RWPE2 (cell line): ENCODE results near the gene ARMCX5.
A peak's percentile ranks its signal among the peaks of the same experiment; 100 is the strongest.

Source experiments
- ATAC-seq: fragments of 200-7000 bp; cut with Tn5 transposase; 3 replicates; pipeline ENCODE4 v1.9.1; 2021; ENCODE audit warnings: low read depth
- DNase-seq: peaks from one replicate; pipeline ENCODE4 v3.0.0-alpha.2; 2020; ENCODE audit warnings: low spot score
- H3K27ac ChIP-seq: fragments of 450-650 bp; 2 replicates; pipeline ENCODE4 v1.5.1; 2017; ENCODE audit warnings: mild to moderate bottlenecking; ENCODE audit not compliant: poor library complexity, severe bottlenecking
- H3K27me3 ChIP-seq: fragments of 250-450 bp; sonication (Bioruptor Pico); 2 replicates; pipeline ENCODE4 v1.5.1; 2021; ENCODE audit warnings: mild to moderate bottlenecking, moderate library complexity; ENCODE audit not compliant: insufficient read depth, poor library complexity, severe bottlenecking
- H3K36me3 ChIP-seq: fragments of 250-450 bp; sonication (Bioruptor Pico); 2 replicates; pipeline ENCODE4 v1.5.1; 2020; ENCODE audit warnings: low read depth, mild to moderate bottlenecking, moderate library complexity
- H3K4me1 ChIP-seq: fragments of 250-450 bp; sonication (Bioruptor Pico); 2 replicates; pipeline ENCODE4 v1.5.1; 2021; ENCODE audit warnings: mild to moderate bottlenecking, moderate library complexity; ENCODE audit not compliant: insufficient read depth, poor library complexity, severe bottlenecking
- H3K4me3 ChIP-seq: fragments of 250-450 bp; sonication (Bioruptor Pico); 2 replicates; pipeline ENCODE4 v1.5.1; 2021; ENCODE audit warnings: mild to moderate bottlenecking, moderate library complexity; ENCODE audit not compliant: severe bottlenecking
- H3K9me3 ChIP-seq: fragments of 250-450 bp; sonication (Bioruptor Pico); 2 replicates; pipeline ENCODE4 v1.5.1; 2021; ENCODE audit warnings: mild to moderate bottlenecking, moderate library complexity; ENCODE audit not compliant: severe bottlenecking
- CTCF ChIP-seq: fragments of 450-650 bp; IDR thresholded peaks from one replicate; pipeline ENCODE4 v1.5.1; 2017; ENCODE audit warnings: mild to moderate bottlenecking, moderate library complexity; ENCODE audit not compliant: poor library complexity, severe bottlenecking

Gene ARMCX5

GRCh38 chrX:102599084-102599950, at the start of gene ARMCX5:
ARMCX5 (plus strand) TSS chrX:102599515; CDS start chrX:102602142, 2,627 bp downstream.
- Histone ChIP-seq H3K9me3 (no peaks in the 10 kb centered on the region), H3K27ac (peak within 1 kb of the TSS; percentile 11), H3K36me3 (no peaks in the 10 kb centered on the region), H3K4me3 (peak within 1 kb of the TSS; percentile 45), H3K27me3 (no peaks in the 10 kb centered on the region), H3K4me1 (no peaks in the 10 kb centered on the region)
- ATAC-seq = peak; percentile 92
- peak; percentile 66 for DNase-seq
- TF ChIP-seq CTCF = no peak

GRCh38 chrX:102558607-102559006, 40.7 kb upstream of the ARMCX5 start:
- no peaks in the 10 kb centered on the region for H3K9me3 ChIP-seq
- H3K4me3 ChIP-seq = no peak overlapping the region
- no peak for DNase-seq
- no peak overlapping the region for H3K27ac ChIP-seq
- H3K4me1 ChIP-seq = no peaks in the 10 kb centered on the region
- H3K36me3 ChIP-seq = no peaks in the 10 kb centered on the region
- TF ChIP-seq CTCF = no peak
- ATAC-seq = no peak
- H3K27me3 ChIP-seq = no peaks in the 10 kb centered on the region

- no peaks in the 10 kb centered on the region for H3K4me1 ChIP-seq
- H3K4me3 ChIP-seq = no peak overlapping the region
- no peak for TF ChIP-seq CTCF
- no peaks in the 10 kb centered on the region for H3K36me3 ChIP-seq
- no peak for DNase-seq
- no peak for ATAC-seq
- H3K27me3 ChIP-seq = no peaks in the 10 kb centered on the region
- no peak overlapping the region for H3K27ac ChIP-seq
- no peaks in the 10 kb centered on the region for H3K9me3 ChIP-seq
Observed at GRCh38 chrX:102560423-102561068, 38.8 kb upstream of the ARMCX5 start.

GRCh38 chrX:102580891-102581290, 18.4 kb upstream of the ARMCX5 start:
- ATAC-seq (no peak), DNase-seq (no peak)
- TF ChIP-seq CTCF = no peak

GRCh38 chrX:102593367-102593766, 5.9 kb upstream of the ARMCX5 start:
- no peaks in the 10 kb centered on the region for H3K9me3 ChIP-seq
- no peaks in the 10 kb centered on the region for H3K27me3 ChIP-seq
- ATAC-seq (no peak), DNase-seq (no peak)
- H3K4me3 ChIP-seq = no peak overlapping the region
- no peaks in the 10 kb centered on the region for H3K4me1 ChIP-seq
- TF ChIP-seq CTCF = no peak
- H3K36me3 ChIP-seq = no peaks in the 10 kb centered on the region
- no peak overlapping the region for H3K27ac ChIP-seq

More at GRCh38 chrX:102580891-102581290, 18.4 kb upstream of the ARMCX5 start:
- no peak overlapping the region for H3K4me3 ChIP-seq
- H3K27ac ChIP-seq = no peak overlapping the region
- no peaks in the 10 kb centered on the region for H3K27me3 ChIP-seq
- H3K4me1 ChIP-seq = no peaks in the 10 kb centered on the region
- H3K36me3 ChIP-seq = no peaks in the 10 kb centered on the region
- H3K9me3 ChIP-seq = no peaks in the 10 kb centered on the region
